Fibroblast of lung (primary cell): ENCODE results near the gene NR6A1. TPM values are rescaled to one million over a fixed set of nuclear protein-coding genes. Genes with fewer than 3 reads are reported as not detected.

Experiments used
- DNase-seq, 2 donors: peaks; one replicate each; pipeline versions ENCODE4 v3.0.0 to v3.0.0-alpha.2; 2010; ENCODE audit warnings: low read depth in 2 of 2
- H2AFZ ChIP-seq: 2 replicates; pipeline ENCODE4 v1.5.1; 2012; ENCODE audit warnings: low read length, control low read depth, inconsistent platforms
- H3K27ac ChIP-seq: 2 replicates; pipeline ENCODE4 v1.5.1; 2011; ENCODE audit warnings: low read length, control low read depth; ENCODE audit not compliant: insufficient read depth
- H3K27me3 ChIP-seq: 2 replicates; pipeline ENCODE4 v1.5.1; 2011; ENCODE audit warnings: mild to moderate bottlenecking, low read length; ENCODE audit not compliant: control insufficient read depth, insufficient read depth
- H3K36me3 ChIP-seq: 2 replicates; pipeline ENCODE4 v1.5.1; 2011; ENCODE audit warnings: low read length; ENCODE audit not compliant: control insufficient read depth, insufficient read depth
- H3K4me1 ChIP-seq: 2 replicates; pipeline ENCODE4 v1.5.1; 2011; ENCODE audit warnings: low read length; ENCODE audit not compliant: control insufficient read depth, insufficient read depth; ENCODE audit errors: extremely low read depth
- H3K4me2 ChIP-seq: 2 replicates; pipeline ENCODE4 v1.5.1; 2011; ENCODE audit warnings: low read length, control low read depth; ENCODE audit not compliant: insufficient read depth; ENCODE audit errors: extremely low read depth
- H3K4me3 ChIP-seq, 4 experiments: fragments of 200-600 bp in 1 of 4; sonication (generic) in 1 of 4; replicated peaks in 1 of 4; 2 replicates each; pipeline ENCODE4 v1.5.1; 2011 to 2016; ENCODE audit warnings: low read length in 4 of 4, low read depth in 3 of 4, mild to moderate bottlenecking in 3 of 4, control low read depth in 2 of 4, inconsistent platforms in 1 of 4, mixed read lengths in 1 of 4; ENCODE audit not compliant: insufficient read depth in 1 of 4; ENCODE audit errors: control extremely low read depth in 1 of 4
- H3K79me2 ChIP-seq: 2 replicates; pipeline ENCODE4 v1.5.1; 2012; ENCODE audit warnings: mild to moderate bottlenecking, low read length, inconsistent platforms; ENCODE audit not compliant: control insufficient read depth, insufficient read depth
- H3K9ac ChIP-seq: 2 replicates; pipeline ENCODE4 v1.5.1; 2011; ENCODE audit warnings: mild to moderate bottlenecking, low read length, control low read depth; ENCODE audit not compliant: insufficient read depth
- H3K9me3 ChIP-seq: 2 replicates; pipeline ENCODE4 v1.5.1; 2012; ENCODE audit warnings: low read depth, low read length; ENCODE audit not compliant: control insufficient read depth, insufficient read depth
- H4K20me1 ChIP-seq: 2 replicates; pipeline ENCODE4 v1.5.1; 2011; ENCODE audit warnings: low read length; ENCODE audit not compliant: control insufficient read depth, insufficient read depth; ENCODE audit errors: extremely low read depth
- EZH2 ChIP-seq: IDR thresholded peaks from 2 replicates; pipeline ENCODE4 v1.5.1; 2012; ENCODE audit warnings: low read length, control low read depth, mild to moderate bottlenecking; ENCODE audit errors: missing control alignments
- polyA plus RNA-seq, 2 donors: library from polyadenylated mRNA; depleted of rRNA in 1 of 2; stranded (reverse) in 1 of 2; unstranded in 1 of 2; fragments of >200 nt; gene quantifications; 2 replicates each; pipeline ENCODE4 v1.2.1, GENCODE V29; 2011 to 2012; ENCODE audit warnings: missing spikeins in 1 of 2
- total RNA-seq: library from RNA; depleted of rRNA; stranded (reverse); fragments of >200 nt; gene quantifications from 2 replicates; pipeline ENCODE4 v1.2.1, GENCODE V29; 2014
- TF ChIP-seq, protein P1 (sequence below), 2 donors: IDR thresholded peaks in 1 of 2; conservative IDR thresholded peaks in 1 of 2; 1 replicate in 1 of 2; 2 replicates in 1 of 2; pipeline ENCODE4 v1.5.1; 2011 to 2012; ENCODE audit warnings: low read length in 2 of 2, control low read depth in 1 of 2, inconsistent platforms in 1 of 2, low read depth in 1 of 2, mild to moderate bottlenecking in 1 of 2

NR6A1 gene
- total and polyA plus RNA-seq, 2 donors (not counting 1 experiment from before 2014, with no cell fraction given): 0.07 to 0.50 TPM

GRCh38 chr9:124683043-124683442 lies 88.1 kb downstream of the NR6A1 start:
- Histone ChIP-seq H4K20me1 (no peaks in the 10 kb centered on the region), H3K36me3 (no peaks in the 10 kb centered on the region), H2AFZ (no peak overlapping the region), H3K79me2 (no peaks in the 10 kb centered on the region), H3K9ac (no peak overlapping the region), H3K4me2 (no peak overlapping the region), H3K4me1 (no peaks in the 10 kb centered on the region), H3K27me3 (no peaks in the 10 kb centered on the region), H3K9me3 (no peaks in the 10 kb centered on the region), H3K4me3 (no peak overlapping the region), H3K27ac (no peak overlapping the region)
- no peak for DNase-seq
- TF ChIP-seq EZH2: no peak
- TF ChIP-seq, protein P1, sequence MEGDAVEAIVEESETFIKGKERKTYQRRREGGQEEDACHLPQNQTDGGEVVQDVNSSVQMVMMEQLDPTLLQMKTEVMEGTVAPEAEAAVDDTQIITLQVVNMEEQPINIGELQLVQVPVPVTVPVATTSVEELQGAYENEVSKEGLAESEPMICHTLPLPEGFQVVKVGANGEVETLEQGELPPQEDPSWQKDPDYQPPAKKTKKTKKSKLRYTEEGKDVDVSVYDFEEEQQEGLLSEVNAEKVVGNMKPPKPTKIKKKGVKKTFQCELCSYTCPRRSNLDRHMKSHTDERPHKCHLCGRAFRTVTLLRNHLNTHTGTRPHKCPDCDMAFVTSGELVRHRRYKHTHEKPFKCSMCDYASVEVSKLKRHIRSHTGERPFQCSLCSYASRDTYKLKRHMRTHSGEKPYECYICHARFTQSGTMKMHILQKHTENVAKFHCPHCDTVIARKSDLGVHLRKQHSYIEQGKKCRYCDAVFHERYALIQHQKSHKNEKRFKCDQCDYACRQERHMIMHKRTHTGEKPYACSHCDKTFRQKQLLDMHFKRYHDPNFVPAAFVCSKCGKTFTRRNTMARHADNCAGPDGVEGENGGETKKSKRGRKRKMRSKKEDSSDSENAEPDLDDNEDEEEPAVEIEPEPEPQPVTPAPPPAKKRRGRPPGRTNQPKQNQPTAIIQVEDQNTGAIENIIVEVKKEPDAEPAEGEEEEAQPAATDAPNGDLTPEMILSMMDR (conservative IDR thresholded peaks at IDR 0.05 in 1 of 2, IDR thresholded peaks at IDR 0.05 in 1 of 2; ENCODE audit: low read depth in 1 of 2, low read length in 2 of 2): no peak

- Histone ChIP-seq H2AFZ (no peak overlapping the region), H4K20me1 (no peaks in the 10 kb centered on the region), H3K9me3 (no peaks in the 10 kb centered on the region), H3K4me2 (no peak overlapping the region), H3K4me3 (no peak overlapping the region), H3K27me3 (no peaks in the 10 kb centered on the region), H3K36me3 (no peaks in the 10 kb centered on the region), H3K9ac (no peak overlapping the region), H3K79me2 (no peaks in the 10 kb centered on the region), H3K27ac (no peak overlapping the region), H3K4me1 (no peaks in the 10 kb centered on the region)
- no peak for DNase-seq
- TF ChIP-seq, protein P1 (conservative IDR thresholded peaks at IDR 0.05 in 1 of 2, IDR thresholded peaks at IDR 0.05 in 1 of 2; ENCODE audit: low read depth in 1 of 2, low read length in 2 of 2): no peak
- no peak for TF ChIP-seq EZH2
Observed at GRCh38 chr9:124680714-124681390, 90.3 kb downstream of the NR6A1 start.

DNA sequence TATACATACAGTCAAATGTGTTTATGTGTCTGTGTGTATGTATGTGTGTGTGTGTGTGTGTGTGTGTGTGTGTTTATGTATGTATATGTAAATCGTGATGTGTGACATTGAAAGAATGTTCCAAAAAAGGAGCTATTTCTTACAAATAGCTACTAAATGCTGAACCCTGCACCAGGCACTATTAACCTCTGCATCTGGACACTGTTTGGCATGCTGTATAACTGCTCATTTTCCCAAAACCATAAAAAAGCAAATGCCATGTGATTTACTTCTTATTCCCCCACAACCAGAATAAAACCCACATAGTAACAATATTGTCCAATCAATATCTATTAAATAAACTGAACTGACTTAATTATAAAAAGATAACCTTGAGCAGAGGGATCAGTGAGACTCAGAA lies 91.1 kb downstream of the NR6A1 start:
- DNase-seq: no peak
- TF ChIP-seq, protein P1 (conservative IDR thresholded peaks at IDR 0.05 in 1 of 2, IDR thresholded peaks at IDR 0.05 in 1 of 2; ENCODE audit: low read depth in 1 of 2, low read length in 2 of 2): no peak
- no peak for TF ChIP-seq EZH2
- Histone ChIP-seq H4K20me1 (no peaks in the 10 kb centered on the region), H3K4me3 (no peak overlapping the region), H3K27me3 (no peaks in the 10 kb centered on the region), H2AFZ (no peak overlapping the region), H3K9me3 (no peaks in the 10 kb centered on the region), H3K27ac (no peak overlapping the region), H3K36me3 (no peaks in the 10 kb centered on the region), H3K4me1 (no peaks in the 10 kb centered on the region), H3K79me2 (no peaks in the 10 kb centered on the region), H3K4me2 (no peak overlapping the region), H3K9ac (no peak overlapping the region)
